Erythroblast (primary cell): ENCODE results near the gene ZC2HC1C.

ENCODE experiments used
- GATA1 ChIP-seq: IDR thresholded peaks from 2 replicates; pipeline ENCODE4 v1.6.1; 2011; ENCODE audit warnings: low read depth, mild to moderate bottlenecking, control low read depth, low read length, moderate library complexity
- POLR2A ChIP-seq: IDR thresholded peaks from 2 replicates; pipeline ENCODE4 v1.6.1; 2011; ENCODE audit warnings: mild to moderate bottlenecking, low read length

DNA sequence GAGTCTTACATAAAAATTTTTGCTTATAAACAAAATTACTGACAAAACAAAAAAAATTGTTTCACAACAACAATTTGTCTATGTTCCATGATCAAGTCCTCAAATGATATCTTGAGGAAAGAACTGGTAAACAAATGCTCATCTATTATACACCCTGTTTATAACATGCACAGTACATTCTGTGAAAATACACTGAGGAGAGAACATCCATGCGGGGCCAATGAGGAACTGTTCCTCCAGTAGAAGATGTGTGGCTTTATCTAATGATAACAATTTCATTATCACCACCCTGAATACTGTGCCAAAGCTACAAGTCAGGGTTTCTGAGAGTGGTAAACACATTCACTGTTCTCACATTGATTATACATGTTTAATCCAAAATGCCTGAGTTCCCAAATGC is 28.9 kb upstream of the ZC2HC1C start:
- TF ChIP-seq POLR2A (no peak), GATA1 (no peak)
